ENCODE results near the gene RPTN.

DNA sequence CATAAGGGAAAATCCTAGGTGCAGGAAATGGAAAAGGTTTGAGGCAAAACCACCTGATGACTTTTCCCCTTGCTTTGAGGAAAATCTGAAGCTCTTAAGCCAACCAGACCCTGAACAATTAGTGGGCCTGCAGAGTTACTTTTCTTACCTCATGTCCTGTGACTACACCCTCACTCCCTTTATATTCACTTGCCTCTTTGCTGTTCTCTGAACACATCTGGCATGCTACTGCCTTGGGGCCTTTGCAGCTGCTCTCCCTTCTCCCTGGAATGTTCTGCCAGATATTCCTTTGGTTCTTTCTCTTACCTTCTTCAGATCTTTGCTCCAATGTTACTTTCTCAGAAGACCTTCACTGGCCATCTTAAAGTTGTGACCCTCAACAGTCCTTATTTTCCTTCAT, 21.8 kb downstream of the RPTN start:
- TF ChIP-seq, protein P1, sequence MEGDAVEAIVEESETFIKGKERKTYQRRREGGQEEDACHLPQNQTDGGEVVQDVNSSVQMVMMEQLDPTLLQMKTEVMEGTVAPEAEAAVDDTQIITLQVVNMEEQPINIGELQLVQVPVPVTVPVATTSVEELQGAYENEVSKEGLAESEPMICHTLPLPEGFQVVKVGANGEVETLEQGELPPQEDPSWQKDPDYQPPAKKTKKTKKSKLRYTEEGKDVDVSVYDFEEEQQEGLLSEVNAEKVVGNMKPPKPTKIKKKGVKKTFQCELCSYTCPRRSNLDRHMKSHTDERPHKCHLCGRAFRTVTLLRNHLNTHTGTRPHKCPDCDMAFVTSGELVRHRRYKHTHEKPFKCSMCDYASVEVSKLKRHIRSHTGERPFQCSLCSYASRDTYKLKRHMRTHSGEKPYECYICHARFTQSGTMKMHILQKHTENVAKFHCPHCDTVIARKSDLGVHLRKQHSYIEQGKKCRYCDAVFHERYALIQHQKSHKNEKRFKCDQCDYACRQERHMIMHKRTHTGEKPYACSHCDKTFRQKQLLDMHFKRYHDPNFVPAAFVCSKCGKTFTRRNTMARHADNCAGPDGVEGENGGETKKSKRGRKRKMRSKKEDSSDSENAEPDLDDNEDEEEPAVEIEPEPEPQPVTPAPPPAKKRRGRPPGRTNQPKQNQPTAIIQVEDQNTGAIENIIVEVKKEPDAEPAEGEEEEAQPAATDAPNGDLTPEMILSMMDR (IDR thresholded peaks at IDR 0.05; ENCODE audit: insufficient read depth, low read depth, low read length) = no peak
- no peak for TF ChIP-seq EZH2 (IDR thresholded peaks at IDR 0.05; ENCODE audit: insufficient read depth, low read length)
